ENCODE results near the gene SEC14L3. TPM values are rescaled to one million over a fixed set of nuclear protein-coding genes. Genes with fewer than 3 reads are reported as not detected.

The SEC14L3 gene
- total RNA-seq, 1 experiment from 2014 or later: not detected

- TF ChIP-seq IRF1 (CRISPR knock-in tag; IDR thresholded peaks at IDR 0.05): no peak
- TF ChIP-seq TEAD1 (CRISPR knock-in tag; IDR thresholded peaks at IDR 0.05): no peak
- TF ChIP-seq ZSCAN18 (CRISPR knock-in tag; IDR thresholded peaks at IDR 0.05): no peak
Measured at GRCh38 chr22:30481711-30482110, 9.9 kb upstream of the SEC14L3 start (continued).

GRCh38 chr22:30479981-30480380, 8.2 kb upstream of the SEC14L3 start:
- Mint-ChIP-seq H3K36me3 (no peaks in the 10 kb centered on the region), H3K9me3 (no peaks in the 10 kb centered on the region), H3K27ac (no peak overlapping the region), H3K27me3 (ENCODE audit: low read depth) (peaks cover 5% of the 10 kb centered on the region; the same call in 1 of the 2 replicates), H3K4me1 (peaks cover 5% of the 10 kb centered on the region), H3K4me3 (no peak overlapping the region)
- CTCF ChIA-PET: interaction anchor here (1.2 to 2.3 kb wide), 2 partner anchors 35 to 192 kb away, joined by 5 to 9 read pairs; no protein-coding TSS in a partner anchor
- DNase-seq (ENCODE audit: low spot score) (no peak), ATAC-seq (no peak)
- TF ChIP-seq ESRRA (CRISPR knock-in tag; IDR thresholded peaks at IDR 0.05; ENCODE audit: borderline replicate concordance): no peak
- no peak for TF ChIP-seq FOXJ3 (CRISPR knock-in tag; IDR thresholded peaks at IDR 0.05; ENCODE audit: borderline replicate concordance)
- TF ChIP-seq MXD4 (CRISPR knock-in tag; IDR thresholded peaks at IDR 0.05; ENCODE audit: borderline replicate concordance): no peak
- no peak for TF ChIP-seq SMAD4 (CRISPR knock-in tag; IDR thresholded peaks at IDR 0.05)
- no peak for TF ChIP-seq ZBTB43 (CRISPR knock-in tag; IDR thresholded peaks at IDR 0.05)
- no peak for TF ChIP-seq NR2C2 (CRISPR knock-in tag; IDR thresholded peaks at IDR 0.05)
- TF ChIP-seq ARID4B (CRISPR knock-in tag; IDR thresholded peaks at IDR 0.05; ENCODE audit: borderline replicate concordance): no peak
- POLR2A ChIA-PET: interaction anchor here (0.6 kb wide), 1 partner anchor 33 kb away, joined by 6 read pairs; no protein-coding TSS in a partner anchor

GRCh38 chr22:30474683-30475424, 3.0 kb upstream of the SEC14L3 start:
- Mint-ChIP-seq H3K9me3 (no peaks in the 10 kb centered on the region), H3K27me3 (ENCODE audit: low read depth) (peaks cover 5% of the 10 kb centered on the region), H3K4me3 (no peak overlapping the region), H3K27ac (no peak overlapping the region), H3K36me3 (no peaks in the 10 kb centered on the region), H3K4me1 (peaks cover 5% of the 10 kb centered on the region)
- ATAC-seq (peak; percentile 36; the same call in 1 of the 2 replicates), DNase-seq (ENCODE audit: low spot score) (peak; percentile 18)
- POLR2A ChIA-PET: no interaction called here
- CTCF ChIA-PET: interaction anchor here (1.0 to 1.9 kb wide), 6 partner anchors 11 to 160 kb away, joined by 3 to 6 read pairs (median 4); partner anchors contain the start of gene MTFP1
- TF ChIP-seq ZNF512 (CRISPR knock-in tag; IDR thresholded peaks at IDR 0.05; ENCODE audit: borderline replicate concordance) (no peak), GRHL2 (CRISPR knock-in tag; IDR thresholded peaks at IDR 0.05; ENCODE audit: insufficient replicate concordance, severe bottlenecking) (no peak), ZNF219 (CRISPR knock-in tag; IDR thresholded peaks at IDR 0.05; ENCODE audit: borderline replicate concordance) (no peak), ETV6 (CRISPR knock-in tag; IDR thresholded peaks at IDR 0.05) (no peak), FOXJ3 (CRISPR knock-in tag; IDR thresholded peaks at IDR 0.05; ENCODE audit: borderline replicate concordance) (no peak), USF2 (CRISPR knock-in tag; IDR thresholded peaks at IDR 0.05) (no peak), ZNF532 (CRISPR knock-in tag; IDR thresholded peaks at IDR 0.05; ENCODE audit: borderline replicate concordance) (no peak)

Data from WTC11 (cell line).